ENCODE data around the gene ASTL.

- no peak for TF ChIP-seq SP1 (CRISPR knock-in tag; IDR thresholded peaks at IDR 0.05)
- no peak for TF ChIP-seq EGR1 (conservative IDR thresholded peaks at IDR 0.05)
- no peak for TF ChIP-seq CTCF (IDR thresholded peaks at IDR 0.05 in 2 of 3, conservative IDR thresholded peaks at IDR 0.05 in 1 of 3; ENCODE audit: insufficient read depth in 2 of 3, low read depth in 1 of 3, low read length in 3 of 3)
- TF ChIP-seq ZNF75A (CRISPR knock-in tag; IDR thresholded peaks at IDR 0.05): no peak
- no peak for TF ChIP-seq SETDB1 (IDR thresholded peaks at IDR 0.05; ENCODE audit: low read length)
- no peak for TF ChIP-seq ZNF274 (IDR thresholded peaks at IDR 0.05; ENCODE audit: borderline replicate concordance, low read depth, low read length)
- no peak for TF ChIP-seq RFX5 (IDR thresholded peaks at IDR 0.05; ENCODE audit: low read depth, low read length)
- no peak for TF ChIP-seq CBFA2T3 (IDR thresholded peaks at IDR 0.05)
- no peak for TF ChIP-seq MAX (CRISPR knock-in tag; IDR thresholded peaks at IDR 0.05)
- no peak for TF ChIP-seq POLR2A (conservative IDR thresholded peaks at IDR 0.05)
- TF ChIP-seq, protein P1, sequence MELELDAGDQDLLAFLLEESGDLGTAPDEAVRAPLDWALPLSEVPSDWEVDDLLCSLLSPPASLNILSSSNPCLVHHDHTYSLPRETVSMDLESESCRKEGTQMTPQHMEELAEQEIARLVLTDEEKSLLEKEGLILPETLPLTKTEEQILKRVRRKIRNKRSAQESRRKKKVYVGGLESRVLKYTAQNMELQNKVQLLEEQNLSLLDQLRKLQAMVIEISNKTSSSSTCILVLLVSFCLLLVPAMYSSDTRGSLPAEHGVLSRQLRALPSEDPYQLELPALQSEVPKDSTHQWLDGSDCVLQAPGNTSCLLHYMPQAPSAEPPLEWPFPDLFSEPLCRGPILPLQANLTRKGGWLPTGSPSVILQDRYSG (tag; conservative IDR thresholded peaks at IDR 0.05; ENCODE audit: low read depth): no peak
Observed at GRCh38 chr2:96111823-96112500, 26.3 kb downstream of the ASTL start.
